ENCODE results near the gene MID1.
"Not testable (repeated sequence)": the region's sequence is repeated elsewhere in the genome, so short reads cannot be mapped to it uniquely, and the experiment has no call there.

MID1 gene

GRCh38 chrX:10617186-10617998, 3.0 kb downstream of the MID1 start:
- DNase-seq = no peak

- DNase-seq = no peak
Measured at GRCh38 chrX:10615931-10616774, 4.2 kb downstream of the MID1 start.

GRCh38 chrX:10612215-10612614, 8.2 kb downstream of the MID1 start:
- no peak for DNase-seq

GRCh38 chrX:10611441-10612090, 8.8 kb downstream of the MID1 start:
- no peak for DNase-seq

GRCh38 chrX:10608099-10608498, 12.3 kb downstream of the MID1 start:
- DNase-seq = no peak

- DNase-seq = no peak
Measured at GRCh38 chrX:10607233-10607632, 13.2 kb downstream of the MID1 start.

- DNase-seq = no peak
Measured at GRCh38 chrX:10603612-10604011, 16.8 kb downstream of the MID1 start.

GRCh38 chrX:10602646-10603045, 17.7 kb downstream of the MID1 start:
- DNase-seq = no peak

- DNase-seq = no peak
Measured at GRCh38 chrX:10600479-10600878, 19.9 kb downstream of the MID1 start.

GRCh38 chrX:10598540-10598939, 21.8 kb downstream of the MID1 start:
- no peak for DNase-seq

- DNase-seq = no peak
Measured at GRCh38 chrX:10597871-10598270, 22.5 kb downstream of the MID1 start.

- DNase-seq = no peak
Measured at GRCh38 chrX:10591363-10592335, 28.7 kb downstream of the MID1 start.

GRCh38 chrX:10589787-10590186, 30.6 kb downstream of the MID1 start:
- DNase-seq = not testable (repeated sequence)

- DNase-seq = no peak
Measured at GRCh38 chrX:10589098-10589497, 31.3 kb downstream of the MID1 start.

GRCh38 chrX:10584882-10585281, 35.5 kb downstream of the MID1 start:
- DNase-seq = not testable (repeated sequence)

- DNase-seq = no peak
Measured at GRCh38 chrX:10582945-10583344, 37.4 kb downstream of the MID1 start.

GRCh38 chrX:10582215-10582733, 38.1 kb downstream of the MID1 start:
- DNase-seq = no peak

- DNase-seq = no peak
Measured at GRCh38 chrX:10579112-10580011, 41.0 kb downstream of the MID1 start.

GRCh38 chrX:10578527-10578926, 41.9 kb downstream of the MID1 start:
- DNase-seq = no peak

- no peak for DNase-seq
Measured at GRCh38 chrX:10577853-10578252, 42.5 kb downstream of the MID1 start.
